Activated CD8-positive, alpha-beta memory T cell treated with anti-CD3 and anti-CD28 coated beads, Interleukin-2, amount 50 U/mL, for 1 hour (primary cell): ENCODE results near the gene NTRK3.

Source experiments
- DNase-seq: peaks from one replicate; pipeline ENCODE4 v3.0.0-alpha.2; 2020; ENCODE audit errors: extremely low read depth

NTRK3 gene

GRCh38 chr15:87985451-87985850 is 271.1 kb downstream of the NTRK3 start:
- DNase-seq = no peak

GRCh38 chr15:87981969-87982368 is 274.6 kb downstream of the NTRK3 start:
- DNase-seq = no peak

- no peak for DNase-seq
Observed at GRCh38 chr15:87977907-87978306, 278.6 kb downstream of the NTRK3 start.

GRCh38 chr15:87976552-87976951 is 280.0 kb downstream of the NTRK3 start:
- DNase-seq = no peak

GRCh38 chr15:87973501-87974215 is 282.9 kb downstream of the NTRK3 start:
- DNase-seq = no peak

GRCh38 chr15:87971076-87971475 is 285.5 kb downstream of the NTRK3 start:
- no peak for DNase-seq

- DNase-seq = no peak
Observed at GRCh38 chr15:87967951-87968350, 288.6 kb downstream of the NTRK3 start.

GRCh38 chr15:87965304-87965703 is 291.2 kb downstream of the NTRK3 start:
- DNase-seq = no peak

GRCh38 chr15:87962428-87962827 is 294.1 kb downstream of the NTRK3 start:
- DNase-seq = no peak

GRCh38 chr15:87961851-87962420 is 294.6 kb downstream of the NTRK3 start:
- no peak for DNase-seq

- no peak for DNase-seq
Observed at GRCh38 chr15:87959662-87960061, 296.9 kb downstream of the NTRK3 start.

- no peak for DNase-seq
Observed at GRCh38 chr15:87959080-87959479, 297.5 kb downstream of the NTRK3 start.

GRCh38 chr15:87955284-87955909 is 301.1 kb downstream of the NTRK3 start:
- DNase-seq = no peak

GRCh38 chr15:87954793-87955192 is 301.7 kb downstream of the NTRK3 start:
- no peak for DNase-seq

GRCh38 chr15:87952736-87953287 is 303.7 kb downstream of the NTRK3 start:
- DNase-seq = no peak

- DNase-seq = no peak
Observed at GRCh38 chr15:87949575-87950223, 306.8 kb downstream of the NTRK3 start.

GRCh38 chr15:87949151-87949574 is 307.4 kb downstream of the NTRK3 start:
- DNase-seq = no peak

- no peak for DNase-seq
Observed at GRCh38 chr15:87947560-87947959, 309.0 kb downstream of the NTRK3 start.

- DNase-seq = no peak
Observed at GRCh38 chr15:87945246-87945645, 311.3 kb downstream of the NTRK3 start.

GRCh38 chr15:87944691-87945090 is 311.8 kb downstream of the NTRK3 start:
- DNase-seq = no peak

GRCh38 chr15:87944050-87944449 is 312.5 kb downstream of the NTRK3 start:
- no peak for DNase-seq

GRCh38 chr15:87943626-87944025 is 312.9 kb downstream of the NTRK3 start:
- no peak for DNase-seq
